SHP77 (cell line): Measurements from ENCODE around the gene BARHL1.
A peak's percentile ranks its signal among the peaks of the same experiment; 100 is the strongest.
"Not testable (repeated sequence)": the region's sequence is repeated elsewhere in the genome, so short reads cannot be mapped to it uniquely, and the experiment has no call there.

ENCODE experiments used
- DNase-seq, 2 experiments: peaks; one replicate each; lab custom pipeline; 2025; lab: John Stamatoyannopoulos, UW

The BARHL1 gene

DNA sequence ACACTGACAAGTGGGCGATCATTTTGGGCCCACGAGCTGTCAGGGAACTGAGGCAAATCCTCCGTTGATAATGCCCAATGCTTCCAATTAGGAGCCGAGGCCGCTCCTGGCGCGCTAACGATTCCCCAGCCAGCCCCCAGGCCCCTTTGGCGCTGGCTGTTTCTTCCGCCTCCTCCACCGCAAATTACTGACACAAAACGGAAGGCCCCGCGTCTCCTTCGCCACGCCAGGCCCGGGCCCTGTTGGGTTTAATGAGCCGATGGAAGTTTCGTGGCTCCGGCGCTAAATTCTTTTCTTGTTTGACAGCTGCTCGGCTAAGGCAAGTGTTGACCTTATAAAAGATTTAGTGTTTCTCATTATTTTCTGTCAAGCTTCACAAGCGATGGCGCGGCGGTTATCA lies 25.7 kb upstream of the BARHL1 start:
- DNase-seq: no peak

DNA sequence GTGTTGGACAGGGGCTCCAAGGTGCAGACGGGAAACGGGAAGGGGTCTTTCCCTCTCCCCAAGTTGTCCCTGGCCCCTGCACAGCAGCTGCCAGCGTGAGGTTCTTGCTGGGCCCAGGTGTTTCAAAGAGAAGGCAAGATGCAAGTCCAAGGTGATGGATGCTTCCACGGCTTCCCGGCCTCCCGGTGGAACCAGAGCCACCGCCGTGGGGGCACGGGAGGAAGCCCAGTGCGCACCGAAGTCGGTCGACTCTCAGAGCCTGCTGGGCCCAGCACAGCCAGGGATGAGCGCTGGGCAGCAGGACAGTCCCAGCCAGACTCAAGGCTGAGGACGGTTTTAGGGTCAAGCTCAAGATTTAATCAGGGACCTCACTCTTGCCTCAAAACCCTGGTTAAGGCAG lies 25.2 kb upstream of the BARHL1 start:
- DNase-seq: no peak

DNA sequence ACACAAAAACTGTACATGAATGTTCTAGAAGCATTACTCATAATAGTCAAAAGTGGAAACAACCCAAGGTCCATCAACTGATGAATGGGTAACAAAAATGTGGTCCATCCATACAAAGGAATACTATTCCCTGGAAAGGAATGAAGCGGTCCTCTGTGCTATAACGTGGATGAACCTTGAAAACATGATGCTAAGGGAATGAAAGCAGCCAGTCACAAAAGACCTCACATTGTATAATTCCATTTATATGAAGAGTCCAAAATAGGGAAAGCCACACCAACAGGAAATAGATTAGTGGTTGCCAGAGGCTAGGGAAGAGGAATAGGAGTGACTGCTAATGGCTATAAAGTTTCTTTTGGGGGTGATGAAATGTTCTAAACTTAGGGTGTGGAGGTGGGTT lies 22.7 kb upstream of the BARHL1 start:
- no peak for DNase-seq

DNA sequence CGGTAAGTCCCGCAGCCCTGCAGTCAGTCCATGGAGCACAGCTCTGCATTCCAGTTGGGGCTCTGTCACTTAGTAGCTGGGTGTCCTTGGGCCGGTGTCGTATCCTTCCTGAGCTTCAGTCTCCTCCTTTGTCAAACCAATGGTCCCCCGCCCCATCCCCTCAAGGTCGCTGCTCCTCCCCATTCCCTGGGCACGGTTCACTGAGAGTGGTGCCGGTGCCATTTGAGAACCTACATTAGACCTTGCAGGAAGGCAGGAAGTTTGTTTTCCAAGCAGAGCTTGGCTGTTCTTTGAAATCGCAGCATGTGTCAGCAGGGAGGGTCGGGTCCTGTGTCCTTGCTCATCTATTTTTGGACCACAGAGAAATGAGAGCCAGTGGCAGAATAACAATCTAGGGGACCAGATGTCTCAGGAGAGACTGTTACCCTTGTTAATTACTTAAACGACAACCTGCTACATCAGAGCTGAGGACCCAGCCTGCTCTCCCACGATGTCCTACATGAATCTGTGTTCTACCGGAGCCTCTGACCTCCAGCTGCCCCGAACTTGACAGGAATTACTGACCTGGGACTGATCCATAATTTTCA lies 21.7 kb upstream of the BARHL1 start:
- DNase-seq: no peak

DNA sequence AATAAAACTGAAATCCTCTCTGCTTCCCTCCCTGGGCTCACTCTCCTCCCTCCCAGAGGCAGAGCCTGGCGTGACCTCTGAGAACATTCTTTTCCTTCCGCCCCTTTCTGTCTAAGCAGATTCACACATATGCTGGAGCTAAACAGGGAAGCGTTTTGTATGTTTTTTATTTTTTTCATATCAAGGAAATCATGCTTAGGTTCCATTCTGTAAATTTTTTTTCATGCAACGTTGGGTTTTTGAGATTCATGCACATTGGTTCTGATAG lies 20.2 kb upstream of the BARHL1 start:
- DNase-seq: no peak

DNA sequence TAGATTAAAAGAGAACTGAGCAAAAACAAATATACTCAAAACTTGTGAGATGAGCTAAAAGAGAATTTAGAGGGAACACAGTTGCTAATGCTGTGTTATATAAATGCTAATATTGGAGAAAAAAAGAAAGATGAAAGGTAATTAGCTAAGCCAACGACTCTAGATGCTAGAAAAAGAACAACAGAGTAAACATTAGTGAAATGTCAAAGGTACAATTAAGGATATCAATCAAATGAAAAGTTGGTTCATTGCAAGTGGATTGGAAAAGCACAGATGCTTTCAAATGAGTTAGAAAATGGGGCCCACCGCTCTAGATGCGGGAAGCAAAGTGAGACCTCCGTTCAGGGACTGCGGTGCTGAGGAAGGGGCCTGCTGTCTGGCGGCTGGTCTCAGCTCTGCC lies 17.9 kb upstream of the BARHL1 start:
- DNase-seq: no peak

DNA sequence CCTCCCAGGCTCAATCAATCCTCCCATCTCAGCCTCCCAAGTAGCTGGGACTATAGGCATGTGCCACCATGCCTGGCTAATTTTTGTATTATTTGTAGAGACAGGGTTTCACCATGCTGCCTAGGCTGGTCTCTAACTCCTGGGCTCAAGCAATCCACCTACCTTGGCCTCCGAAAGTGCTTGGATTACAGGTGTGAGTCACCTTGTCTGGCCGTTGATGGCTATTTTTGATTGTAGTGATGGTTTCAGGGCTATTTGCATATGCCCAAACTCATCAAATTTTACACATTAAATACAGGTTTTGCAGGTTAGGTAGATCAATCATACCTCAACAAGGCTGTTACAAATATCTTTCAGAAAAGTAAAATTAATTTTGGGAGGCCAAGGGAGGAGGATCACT lies 13.6 kb upstream of the BARHL1 start:
- not testable (repeated sequence) for DNase-seq

DNA sequence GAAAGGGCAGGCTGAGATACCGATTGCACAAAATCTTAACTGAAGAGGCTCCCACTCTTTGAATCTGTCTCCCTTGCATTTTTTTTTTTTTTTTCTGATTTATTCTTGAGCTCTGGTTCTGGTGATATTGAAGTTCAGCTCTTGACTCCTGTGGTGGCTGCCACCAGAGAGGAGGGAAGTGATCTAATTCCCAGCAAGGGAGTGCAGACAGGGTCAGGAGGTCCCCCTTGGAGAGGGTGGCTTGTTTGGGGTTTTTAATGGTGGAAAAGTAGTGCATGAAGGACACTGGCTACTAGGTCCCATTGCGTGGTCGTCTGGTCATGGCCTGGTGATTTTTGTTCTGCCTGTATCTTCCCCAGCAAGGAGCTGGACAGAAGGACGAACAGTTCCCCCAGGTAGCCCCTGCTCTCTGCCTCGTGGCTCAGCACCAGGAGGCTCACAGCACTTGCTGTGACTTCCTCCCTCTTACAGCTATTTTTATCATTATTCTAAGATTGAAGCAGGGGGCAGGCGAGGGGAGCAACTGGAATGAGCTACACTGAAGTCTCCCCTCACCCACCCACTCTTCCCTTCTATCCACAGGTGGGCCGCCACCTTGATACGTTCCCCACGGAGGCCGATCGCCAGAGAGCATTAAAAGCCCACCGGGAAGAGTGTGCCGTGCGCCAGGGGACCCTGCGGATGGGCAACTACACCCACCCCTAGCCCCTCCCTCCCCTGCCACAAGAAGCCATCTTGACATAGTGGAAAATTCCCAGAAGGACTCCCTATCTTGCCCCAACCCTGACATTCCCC lies 10.4 kb upstream of the BARHL1 start:
- DNase-seq: no peak

DNA sequence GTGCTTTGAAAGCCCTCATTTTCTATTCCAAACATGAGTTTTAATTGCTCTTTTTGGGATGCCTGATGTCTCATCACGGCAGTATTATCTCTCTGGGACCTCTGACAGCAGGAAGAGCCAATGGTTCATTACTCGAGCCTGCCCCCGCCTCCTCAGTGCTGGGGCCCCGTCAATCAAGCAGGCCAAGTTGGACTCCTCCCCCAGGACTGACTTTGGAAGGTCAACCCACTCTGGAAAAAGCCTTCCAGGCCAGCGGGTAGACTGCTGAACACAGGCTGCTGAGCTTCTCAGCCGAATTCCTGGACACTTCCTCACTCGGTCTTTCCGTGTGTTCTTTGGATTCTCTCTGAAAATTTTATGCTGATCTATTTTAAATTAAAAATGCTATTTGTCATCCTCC lies 9.5 kb upstream of the BARHL1 start:
- DNase-seq: no peak

DNA sequence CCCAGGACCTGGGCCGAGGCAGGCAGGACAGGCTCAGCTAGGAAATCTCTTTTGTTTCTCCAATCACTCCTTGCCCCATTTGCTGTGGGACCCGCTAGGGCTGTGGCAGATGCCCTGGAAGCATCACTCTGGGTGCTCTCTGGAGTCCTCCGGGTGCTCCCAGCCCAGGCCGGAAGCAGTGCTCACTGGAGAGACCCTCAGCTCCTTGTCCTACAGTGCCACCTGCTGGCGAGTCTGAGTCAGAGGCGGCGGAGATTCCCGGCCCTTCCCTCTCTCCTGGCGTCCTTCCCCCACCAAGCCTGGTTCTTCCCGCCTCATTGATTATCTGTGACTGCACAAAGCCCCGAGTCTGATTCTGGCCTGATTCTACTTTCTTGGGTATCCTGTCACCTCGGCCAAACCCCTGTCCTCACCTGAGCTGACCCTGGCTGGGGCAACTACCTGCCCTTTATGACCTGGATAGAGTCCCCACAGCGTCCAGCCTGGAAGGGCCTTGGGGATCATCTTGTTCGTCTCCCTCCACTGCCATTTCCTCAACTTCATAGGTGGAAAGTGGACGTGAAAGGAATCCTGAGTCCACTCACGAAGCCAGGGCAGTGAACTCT lies 7.3 kb upstream of the BARHL1 start:
- peak; percentile 53 to 79 for DNase-seq

DNA sequence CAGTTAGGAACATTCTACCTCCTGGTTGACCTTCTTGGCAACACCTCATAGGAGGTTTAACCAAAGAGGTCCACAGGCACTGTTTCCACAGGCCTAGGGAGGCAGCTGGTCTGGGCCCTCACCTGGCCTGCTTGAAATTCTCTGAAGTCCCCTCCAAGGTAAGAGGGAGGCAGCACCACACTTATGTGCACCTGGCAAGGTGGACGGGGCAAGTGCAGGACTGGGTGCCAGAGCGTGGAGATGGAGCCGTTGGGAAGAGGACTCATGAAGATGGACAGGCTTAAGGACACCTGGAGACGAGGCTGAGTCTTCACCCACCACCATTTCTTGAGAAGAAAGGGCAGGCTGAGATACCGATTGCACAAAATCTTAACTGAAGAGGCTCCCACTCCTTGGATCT lies 6.6 kb upstream of the BARHL1 start:
- no peak for DNase-seq

DNA sequence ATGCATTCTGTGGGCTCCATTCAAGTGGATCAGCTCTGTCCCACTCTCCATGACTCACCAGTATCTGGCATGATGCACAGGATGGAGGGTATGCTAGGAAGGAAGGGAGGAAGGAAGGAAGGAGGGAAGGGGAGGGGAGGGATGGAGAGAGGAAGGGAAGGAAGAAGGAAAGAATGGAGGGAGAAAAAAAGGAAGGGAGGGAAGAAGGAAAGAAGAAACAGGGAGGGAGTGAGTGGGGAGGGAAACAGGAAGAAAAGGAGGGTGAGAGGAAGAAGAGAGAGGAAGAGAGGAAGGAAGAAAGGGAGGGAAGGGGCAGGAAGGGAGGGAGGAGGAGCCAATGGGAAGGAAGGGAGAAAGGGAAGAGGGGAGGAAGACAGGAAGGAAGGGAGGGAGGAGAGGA lies 5.3 kb upstream of the BARHL1 start:
- no peak for DNase-seq

DNA sequence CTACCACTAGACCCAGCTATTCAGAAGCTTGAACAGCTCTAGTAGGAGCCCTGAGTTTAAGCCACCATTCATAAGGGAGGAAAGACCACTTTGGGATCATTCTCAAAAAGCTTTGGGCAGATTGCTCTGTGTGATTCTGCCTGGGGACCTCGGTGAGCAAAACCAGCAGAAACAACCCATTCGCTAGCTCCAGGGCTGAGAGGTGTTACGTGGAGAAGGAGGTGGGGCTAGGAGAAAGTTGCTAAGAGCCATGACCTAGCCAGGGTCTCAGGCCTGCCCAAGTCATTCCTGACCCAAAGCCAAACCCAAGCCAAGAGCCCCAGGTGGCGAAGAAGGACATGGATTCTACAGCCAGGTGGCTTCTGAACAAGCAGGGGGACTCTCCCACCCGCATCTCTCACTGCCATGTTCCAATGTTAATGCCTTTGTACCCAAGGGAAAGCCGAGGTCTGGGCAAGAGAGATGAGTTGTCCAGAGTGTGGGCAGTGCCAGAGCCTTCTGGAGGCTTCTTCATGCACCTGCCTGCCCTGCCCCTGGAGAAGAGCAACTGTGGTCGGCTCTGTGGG lies 4.0 kb upstream of the BARHL1 start:
- no peak for DNase-seq

DNA sequence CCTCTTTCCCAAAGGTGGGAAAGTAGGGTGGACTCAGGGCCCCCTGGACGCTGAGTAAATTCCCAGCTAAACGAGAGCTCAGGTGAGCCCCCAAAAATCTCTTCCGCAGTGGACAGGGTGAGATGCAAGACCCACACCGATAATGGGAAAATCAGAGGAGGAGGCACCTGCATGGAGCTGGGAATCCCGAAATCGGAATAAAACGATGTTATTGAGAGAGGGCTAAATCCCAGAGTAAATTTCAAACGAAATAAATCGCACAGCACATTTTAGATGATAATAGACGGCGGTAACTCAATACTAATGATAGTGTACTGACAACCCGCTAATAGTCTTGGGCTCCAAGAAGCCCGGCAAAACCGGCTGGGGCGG lies 3.0 kb upstream of the BARHL1 start:
- no peak for DNase-seq

DNA sequence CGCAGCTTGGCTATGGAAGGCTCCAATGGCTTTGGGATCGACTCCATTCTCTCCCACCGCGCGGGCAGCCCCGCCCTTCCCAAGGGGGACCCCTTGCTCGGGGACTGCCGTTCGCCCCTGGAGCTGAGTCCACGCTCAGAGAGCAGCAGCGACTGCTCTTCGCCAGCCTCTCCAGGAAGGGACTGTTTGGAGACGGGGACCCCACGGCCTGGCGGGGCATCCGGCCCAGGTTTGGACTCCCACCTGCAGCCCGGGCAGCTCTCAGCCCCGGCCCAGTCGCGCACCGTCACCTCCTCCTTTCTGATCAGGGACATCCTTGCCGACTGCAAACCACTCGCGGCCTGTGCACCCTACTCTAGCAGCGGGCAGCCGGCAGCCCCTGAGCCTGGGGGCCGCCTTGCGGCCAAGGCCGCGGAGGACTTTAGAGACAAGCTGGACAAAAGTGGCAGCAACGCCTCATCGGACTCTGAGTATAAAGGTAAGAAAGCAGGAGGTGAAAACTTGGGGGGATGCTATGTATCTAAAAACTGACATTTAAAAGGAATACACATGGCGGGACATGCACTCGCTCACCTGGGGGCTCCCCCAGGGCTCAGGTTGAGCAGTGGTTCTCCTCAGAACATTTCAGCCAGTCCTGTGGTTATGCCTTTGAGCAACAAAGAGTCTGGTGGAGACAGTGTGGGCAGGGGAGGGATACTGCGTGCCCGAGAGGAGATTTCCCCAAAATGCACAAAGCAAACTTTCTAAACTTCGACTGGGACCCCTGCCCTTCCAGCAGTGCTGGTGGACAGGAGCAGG lies 579 bp downstream of the BARHL1 start:
- DNase-seq: no peak

DNA sequence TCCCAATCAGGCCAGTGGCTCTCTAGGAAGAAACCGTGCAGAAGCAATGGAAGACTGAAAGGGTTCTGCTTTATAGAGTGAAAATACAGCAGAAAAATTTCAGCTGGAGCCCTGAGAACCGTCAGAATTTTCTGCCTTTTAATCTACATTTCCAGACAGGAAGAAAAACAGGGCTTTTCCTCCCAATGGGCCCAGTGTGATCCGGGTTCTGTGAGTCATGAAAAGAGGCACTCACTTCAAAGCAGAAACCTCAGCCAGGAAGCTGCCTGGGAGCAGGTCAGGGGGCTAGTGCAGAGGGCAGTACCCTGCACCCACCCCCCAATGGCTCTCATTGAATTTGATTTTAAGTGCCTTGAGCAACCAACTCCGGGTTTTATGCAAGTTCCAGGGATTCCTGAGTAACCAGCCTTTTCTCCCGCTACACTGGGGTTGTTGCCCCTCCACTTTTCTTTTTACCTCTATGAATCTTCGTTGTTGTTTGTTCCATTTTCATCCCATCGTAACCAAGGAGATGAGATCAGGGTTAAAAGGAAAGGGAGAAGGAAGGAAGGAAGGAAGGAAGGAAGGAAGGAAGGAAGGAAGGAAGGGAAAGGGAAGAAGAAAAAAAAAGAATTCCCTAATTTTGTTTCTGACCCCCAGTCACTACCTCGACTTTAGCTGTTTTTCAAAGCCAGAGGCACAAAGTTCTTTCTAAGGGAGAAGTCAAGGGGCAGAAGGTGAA lies 1.3 kb downstream of the BARHL1 start:
- DNase-seq: no peak

DNA sequence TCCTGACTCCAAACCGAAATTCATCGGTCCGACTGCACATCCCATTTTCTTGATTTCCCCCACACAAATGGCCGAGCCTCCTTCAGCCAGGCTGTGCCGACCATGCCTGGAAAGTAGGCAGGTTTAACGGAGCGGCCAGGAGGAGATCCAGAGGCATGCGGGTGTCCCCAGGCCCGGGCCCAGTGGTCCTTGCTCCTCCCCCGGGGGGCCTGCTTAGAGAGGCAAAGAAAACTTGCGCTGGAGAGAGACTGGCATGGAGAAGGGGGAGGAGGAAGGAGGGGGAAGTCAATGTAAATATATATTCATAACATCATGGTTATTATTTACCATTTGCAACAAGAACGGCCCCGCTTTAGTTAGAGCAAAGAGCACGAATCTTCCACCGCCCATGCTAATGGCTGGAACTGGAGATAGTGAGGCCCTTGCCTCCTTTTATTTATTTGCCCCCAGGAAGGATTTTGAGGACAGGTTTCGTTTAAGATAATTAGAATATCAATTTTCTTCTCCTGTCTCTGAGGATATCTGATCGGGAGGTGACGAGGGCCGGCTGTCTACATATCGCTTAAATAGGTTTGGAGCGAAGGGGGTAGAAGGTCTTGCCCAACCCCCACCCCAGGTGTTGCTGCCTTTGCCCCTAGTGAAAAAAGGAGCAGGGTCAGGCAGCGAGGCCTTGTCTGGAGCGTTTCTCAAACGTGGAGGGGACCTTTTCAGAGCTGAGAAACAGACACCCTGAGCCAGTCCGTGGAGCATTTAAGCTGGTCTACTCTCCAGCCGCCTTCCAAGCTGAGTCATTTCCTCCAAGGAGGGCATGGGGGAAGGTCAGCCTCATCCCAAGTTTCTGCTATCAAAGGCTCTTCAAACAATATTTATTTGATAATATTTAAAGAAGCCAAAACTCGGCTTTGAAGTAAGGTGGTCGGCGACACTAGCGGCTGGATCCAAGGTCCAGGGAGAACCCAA lies 2.5 kb downstream of the BARHL1 start:
- DNase-seq: no peak

DNA sequence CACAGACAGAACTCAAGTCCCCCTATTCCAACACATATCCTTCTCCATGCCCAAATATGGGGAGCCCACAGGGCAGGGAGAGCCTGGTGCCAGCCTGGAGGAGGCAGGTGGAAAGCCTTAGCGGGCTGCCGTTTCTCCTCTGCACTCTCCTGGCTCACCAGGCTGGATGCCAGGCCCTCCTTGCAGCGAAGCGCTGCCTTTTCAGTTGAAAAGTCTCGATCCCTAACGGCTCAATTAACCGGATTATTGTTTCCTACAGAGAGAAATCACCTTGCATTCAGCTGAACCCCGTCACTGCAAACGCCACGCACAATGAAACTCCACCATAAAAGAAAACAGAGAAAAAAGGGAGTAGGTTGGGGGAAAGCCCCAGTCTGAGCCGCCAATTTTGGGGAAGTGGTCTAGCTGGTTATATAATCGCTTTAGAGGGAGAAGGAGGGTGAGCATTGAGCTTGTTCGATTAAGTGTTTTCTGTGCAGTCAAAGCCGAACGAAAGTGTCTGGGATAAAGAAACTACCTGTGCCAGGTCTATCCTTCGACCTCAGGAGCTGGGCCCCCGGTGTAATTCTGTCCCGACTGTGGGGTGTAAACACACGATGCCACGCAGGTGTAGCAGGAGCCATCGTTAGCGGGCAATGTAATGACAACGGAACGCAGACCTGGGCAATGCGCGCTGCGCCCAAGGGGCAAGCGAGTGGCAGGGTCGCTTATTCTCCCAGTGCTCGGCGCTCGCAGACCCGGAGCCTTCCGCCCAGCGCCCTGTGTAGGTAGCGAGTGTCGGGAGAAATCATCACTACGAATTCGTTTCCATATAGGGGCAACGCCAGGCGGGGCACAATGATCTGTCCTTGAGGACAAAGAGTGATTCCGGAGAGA lies 3.8 kb downstream of the BARHL1 start:
- no peak for DNase-seq

DNA sequence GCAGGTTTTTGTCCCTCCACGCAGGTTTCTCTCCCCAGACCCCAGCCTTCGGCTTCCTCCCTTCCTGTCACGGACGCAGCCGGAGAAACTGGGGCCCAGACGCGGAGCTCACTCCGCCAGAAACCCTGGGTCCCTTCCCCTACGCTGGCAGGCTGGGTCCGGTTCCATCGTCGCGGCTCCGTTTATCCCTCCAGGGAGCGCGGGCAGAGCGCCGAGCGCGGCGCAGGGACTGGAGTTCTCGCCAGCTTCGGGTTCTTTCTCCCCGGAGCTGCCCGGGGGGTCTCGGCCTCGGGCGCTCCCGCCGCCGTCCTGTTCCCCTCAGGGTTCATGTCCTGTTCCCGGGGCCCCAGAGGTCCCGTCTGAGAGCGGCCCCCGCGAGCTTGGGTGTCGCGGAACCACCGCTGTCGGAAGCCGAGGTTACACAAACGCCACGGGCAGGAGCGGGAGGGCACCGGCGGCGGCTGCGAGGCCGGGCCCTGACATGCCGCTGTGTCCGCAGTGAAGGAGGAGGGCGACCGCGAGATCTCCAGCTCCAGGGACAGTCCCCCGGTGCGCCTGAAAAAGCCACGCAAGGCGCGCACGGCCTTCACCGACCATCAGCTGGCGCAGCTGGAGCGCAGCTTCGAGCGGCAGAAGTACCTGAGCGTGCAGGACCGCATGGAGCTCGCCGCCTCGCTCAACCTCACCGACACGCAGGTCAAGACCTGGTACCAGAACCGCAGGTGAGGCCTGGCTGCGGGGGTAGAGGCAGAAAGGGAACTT lies 4.6 kb downstream of the BARHL1 start:
- no peak for DNase-seq
